HFFc6 (cell line): ENCODE results near the gene CGNL1. TPM values are rescaled to one million over a fixed set of nuclear protein-coding genes. Genes with fewer than 3 reads are reported as not detected.

Source experiments
- DNase-seq: peaks from one replicate; pipeline ENCODE4 v3.0.0-alpha.2; 2018
- H3K27ac Mint-ChIP-seq: 2 replicates; pipeline ENCODE4 v1.8.0; 2020; ENCODE audit warnings: mild to moderate bottlenecking, mixed read lengths
- H3K27me3 Mint-ChIP-seq: 2 replicates; pipeline ENCODE4 v1.8.0; 2021; ENCODE audit warnings: mild to moderate bottlenecking, moderate library complexity, mixed read lengths; ENCODE audit not compliant: insufficient read depth
- H3K36me3 Mint-ChIP-seq: 2 replicates; pipeline ENCODE4 v1.8.0; 2021; ENCODE audit warnings: low read depth, mixed read lengths
- H3K4me1 Mint-ChIP-seq: 2 replicates; pipeline ENCODE4 v1.8.0; 2020; ENCODE audit warnings: low read depth, mixed read lengths
- H3K4me3 Mint-ChIP-seq: 2 replicates; pipeline ENCODE4 v1.8.0; 2020; ENCODE audit warnings: mild to moderate bottlenecking, moderate library complexity, mixed read lengths
- H3K9me3 Mint-ChIP-seq: 2 replicates; pipeline ENCODE4 v1.8.0; 2020; ENCODE audit warnings: mild to moderate bottlenecking, mixed read lengths
- total RNA-seq, 6 experiments: library from RNA; stranded (reverse); fragmentation: NEBNext Ultra II Directional; extraction: Animal tissue kit (Norgen Biotek cat#: 25700); gene quantifications; 2 replicates in 1 of 6; 3 replicates in 5 of 6; pipeline ENCODE4 v1.2.3, GENCODE V29; 2021
- TF ChIP-seq, protein P1 (sequence below): fragments of 200-600 bp; sonication (generic); IDR thresholded peaks from 2 replicates; pipeline ENCODE4 v1.5.0; 2021; ENCODE audit warnings: antibody characterized with exemption, mild to moderate bottlenecking

CGNL1 gene
- total RNA-seq, 6 experiments from 2014 or later: 0.05 to 0.20 (median 0.10) TPM; not detected in 2

DNA sequence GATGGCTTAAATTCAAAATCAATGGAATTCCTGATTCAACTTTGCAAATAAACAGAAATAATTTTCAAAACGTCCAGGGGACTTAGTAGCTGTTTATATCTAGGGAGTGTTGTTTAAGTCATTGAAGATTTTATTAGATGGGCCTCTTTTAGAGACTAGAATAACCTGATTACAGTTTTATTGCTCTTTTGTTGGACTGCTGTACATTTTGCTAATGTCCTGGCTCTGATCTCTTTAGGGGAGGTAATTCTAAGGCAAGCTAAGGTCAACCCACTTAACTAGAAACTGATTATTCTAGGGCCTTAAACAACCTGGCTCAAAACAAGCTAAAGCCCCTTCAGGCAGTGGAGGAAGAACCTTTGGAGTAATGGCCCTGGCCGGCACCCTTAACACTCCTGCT is 153.4 kb downstream of the CGNL1 start:
- no peaks in the 10 kb centered on the region for H3K36me3 Mint-ChIP-seq
- no peak overlapping the region for H3K27ac Mint-ChIP-seq
- TF ChIP-seq, protein P1, sequence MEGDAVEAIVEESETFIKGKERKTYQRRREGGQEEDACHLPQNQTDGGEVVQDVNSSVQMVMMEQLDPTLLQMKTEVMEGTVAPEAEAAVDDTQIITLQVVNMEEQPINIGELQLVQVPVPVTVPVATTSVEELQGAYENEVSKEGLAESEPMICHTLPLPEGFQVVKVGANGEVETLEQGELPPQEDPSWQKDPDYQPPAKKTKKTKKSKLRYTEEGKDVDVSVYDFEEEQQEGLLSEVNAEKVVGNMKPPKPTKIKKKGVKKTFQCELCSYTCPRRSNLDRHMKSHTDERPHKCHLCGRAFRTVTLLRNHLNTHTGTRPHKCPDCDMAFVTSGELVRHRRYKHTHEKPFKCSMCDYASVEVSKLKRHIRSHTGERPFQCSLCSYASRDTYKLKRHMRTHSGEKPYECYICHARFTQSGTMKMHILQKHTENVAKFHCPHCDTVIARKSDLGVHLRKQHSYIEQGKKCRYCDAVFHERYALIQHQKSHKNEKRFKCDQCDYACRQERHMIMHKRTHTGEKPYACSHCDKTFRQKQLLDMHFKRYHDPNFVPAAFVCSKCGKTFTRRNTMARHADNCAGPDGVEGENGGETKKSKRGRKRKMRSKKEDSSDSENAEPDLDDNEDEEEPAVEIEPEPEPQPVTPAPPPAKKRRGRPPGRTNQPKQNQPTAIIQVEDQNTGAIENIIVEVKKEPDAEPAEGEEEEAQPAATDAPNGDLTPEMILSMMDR: no peak
- no peak for DNase-seq
- H3K4me3 Mint-ChIP-seq: no peak overlapping the region
- H3K9me3 Mint-ChIP-seq: no peaks in the 10 kb centered on the region
- H3K27me3 Mint-ChIP-seq: peaks cover 24% of the 10 kb centered on the region
- peaks cover 26% of the 10 kb centered on the region for H3K4me1 Mint-ChIP-seq

DNA sequence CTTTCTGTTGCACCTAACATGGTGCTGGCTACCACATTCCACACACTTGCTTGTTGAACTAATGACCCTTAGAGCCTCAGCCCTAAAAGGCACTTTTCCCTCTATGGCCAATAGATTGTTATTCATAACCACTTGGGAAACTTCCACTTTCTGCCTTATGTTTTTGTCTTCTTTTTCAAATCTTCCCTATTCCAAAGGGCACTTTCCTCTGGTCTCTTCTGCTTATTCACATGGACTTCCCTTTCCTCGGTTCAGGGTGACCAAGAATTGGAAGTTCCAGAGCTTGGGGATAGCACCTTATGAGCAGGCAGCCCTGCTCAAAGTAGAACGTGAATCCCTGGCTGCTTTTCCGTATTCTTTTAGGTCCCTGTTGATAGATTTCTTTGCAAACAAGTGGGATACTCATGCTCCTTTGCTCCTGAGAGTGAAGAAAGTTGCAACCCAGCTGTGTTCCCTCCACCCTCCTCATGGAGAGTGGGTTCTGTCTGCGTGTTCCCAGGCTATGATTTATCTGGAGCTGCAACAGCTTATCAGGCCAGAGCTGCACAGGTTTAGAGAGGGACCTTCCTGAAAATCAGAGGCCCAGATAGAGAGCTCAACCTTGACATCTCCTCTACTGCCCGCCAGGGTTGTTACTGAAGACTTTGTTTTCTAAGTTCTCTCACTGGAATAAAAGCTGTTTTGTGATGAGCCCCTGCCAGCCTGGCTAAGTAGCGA is 156.6 kb downstream of the CGNL1 start:
- peaks cover 12% of the 10 kb centered on the region; the same call in 1 of the 2 replicates for H3K36me3 Mint-ChIP-seq
- TF ChIP-seq, protein P1: no peak
- H3K4me3 Mint-ChIP-seq: no peak overlapping the region
- DNase-seq: no peak
- peaks cover 25% of the 10 kb centered on the region for H3K27me3 Mint-ChIP-seq
- H3K27ac Mint-ChIP-seq: no peak overlapping the region
- peaks cover 20% of the 10 kb centered on the region for H3K4me1 Mint-ChIP-seq
- peaks cover 9% of the 10 kb centered on the region; the same call in 1 of the 2 replicates for H3K9me3 Mint-ChIP-seq

DNA sequence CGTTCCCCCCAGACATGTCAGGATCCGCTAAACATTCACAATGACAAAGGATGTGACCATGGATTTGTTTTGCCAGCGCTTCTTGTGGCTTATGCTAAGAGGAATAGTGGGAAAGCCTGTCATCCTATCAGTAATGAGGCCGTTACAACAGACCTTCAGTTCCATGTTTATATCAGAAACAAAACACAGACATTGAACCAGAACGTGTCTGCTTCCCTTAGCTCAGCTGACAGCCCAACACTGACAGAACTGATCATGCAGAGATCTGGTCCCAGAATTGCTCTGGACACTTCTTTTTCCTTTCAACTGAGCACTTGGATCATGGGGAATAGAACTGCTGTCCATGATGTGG is 157.1 kb downstream of the CGNL1 start:
- peaks cover 20% of the 10 kb centered on the region for H3K4me1 Mint-ChIP-seq
- no peak overlapping the region for H3K4me3 Mint-ChIP-seq
- peaks cover 9% of the 10 kb centered on the region; the same call in 1 of the 2 replicates for H3K9me3 Mint-ChIP-seq
- no peak for DNase-seq
- peaks cover 12% of the 10 kb centered on the region; the same call in 1 of the 2 replicates for H3K36me3 Mint-ChIP-seq
- no peak overlapping the region for H3K27ac Mint-ChIP-seq
- TF ChIP-seq, protein P1: no peak
- peaks cover 25% of the 10 kb centered on the region for H3K27me3 Mint-ChIP-seq

DNA sequence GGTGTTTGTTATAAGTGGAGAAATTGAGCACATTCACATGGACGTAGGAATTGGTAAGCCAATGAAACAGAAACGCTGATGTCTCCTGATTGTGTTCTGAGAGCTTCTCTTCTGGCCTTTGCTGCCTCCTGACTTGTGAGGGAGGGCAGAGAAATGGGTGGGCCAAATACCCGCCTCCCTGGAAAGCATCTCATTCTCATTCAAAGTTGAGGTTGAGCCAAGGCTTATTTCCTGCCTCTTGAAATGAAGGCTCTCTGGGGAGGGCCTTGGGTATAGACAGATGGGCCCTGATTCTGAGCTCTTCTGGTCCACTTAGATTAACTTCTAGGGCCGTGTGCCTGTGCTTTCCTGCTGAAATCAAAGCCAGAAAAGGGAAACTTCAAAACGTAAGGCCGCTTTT is 158.0 kb downstream of the CGNL1 start:
- Mint-ChIP-seq H3K9me3 (peaks cover 9% of the 10 kb centered on the region; the same call in 1 of the 2 replicates), H3K27ac (no peak overlapping the region), H3K4me1 (peaks cover 12% of the 10 kb centered on the region), H3K27me3 (peaks cover 25% of the 10 kb centered on the region), H3K4me3 (no peak overlapping the region), H3K36me3 (peaks cover 12% of the 10 kb centered on the region; the same call in 1 of the 2 replicates)
- no peak for DNase-seq
- TF ChIP-seq, protein P1: no peak

DNA sequence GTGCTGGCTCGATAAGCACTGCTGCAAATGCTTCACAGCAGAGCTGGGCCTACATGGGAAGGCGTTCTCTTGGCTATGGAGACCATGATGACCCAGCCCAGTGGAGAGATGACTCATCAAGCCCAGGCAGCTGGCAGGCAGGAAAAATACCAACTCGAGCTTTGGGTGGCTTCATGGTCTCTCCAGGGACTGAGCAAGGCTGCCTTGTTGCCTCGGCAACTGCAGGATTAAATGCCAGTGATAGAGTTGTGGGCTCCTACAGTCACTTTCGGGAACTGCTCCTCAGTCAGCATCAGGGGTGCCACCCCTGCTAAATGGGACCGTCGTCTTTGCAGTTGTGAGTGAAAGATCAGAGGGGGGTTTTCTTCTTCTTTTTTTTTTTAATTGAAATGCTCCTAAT is 160.8 kb downstream of the CGNL1 start:
- Mint-ChIP-seq H3K4me3 (no peak overlapping the region), H3K27ac (no peak overlapping the region)
- DNase-seq: peak; percentile 65

More for the DNA sequence above, 160.8 kb downstream of the CGNL1 start:
- TF ChIP-seq, protein P1: peak; percentile 12; the same call in 1 of the 2 replicates
- Mint-ChIP-seq H3K4me1 (peaks cover 10% of the 10 kb centered on the region), H3K27me3 (peaks cover 22% of the 10 kb centered on the region), H3K36me3 (peaks cover 12% of the 10 kb centered on the region; the same call in 1 of the 2 replicates), H3K9me3 (peaks cover 9% of the 10 kb centered on the region; the same call in 1 of the 2 replicates)
